ENCODE results near the gene ZNF749.

ZNF749 gene

GRCh38 chr19:57435062-57435978 lies at the start of gene ZNF749:
Gene ZNF749 (plus strand): TSS chr19:57435325. CDS start chr19:57435579, 254 bp downstream.
- peak; percentile 99 for DNase-seq

GRCh38 chr19:57389194-57389729 lies 45.9 kb upstream of the ZNF749 start:
- no peak for DNase-seq

GRCh38 chr19:57389730-57390598 lies 45.2 kb upstream of the ZNF749 start, which contains the start of gene ZNF548:
Gene ZNF548 (plus strand): TSS chr19:57389854. CDS start chr19:57390100, 246 bp downstream.
- DNase-seq: peak; percentile 99

- DNase-seq: no peak
These were observed 39.4 kb upstream of the ZNF749 start for GRCh38 chr19:57395710-57396109.

DNA sequence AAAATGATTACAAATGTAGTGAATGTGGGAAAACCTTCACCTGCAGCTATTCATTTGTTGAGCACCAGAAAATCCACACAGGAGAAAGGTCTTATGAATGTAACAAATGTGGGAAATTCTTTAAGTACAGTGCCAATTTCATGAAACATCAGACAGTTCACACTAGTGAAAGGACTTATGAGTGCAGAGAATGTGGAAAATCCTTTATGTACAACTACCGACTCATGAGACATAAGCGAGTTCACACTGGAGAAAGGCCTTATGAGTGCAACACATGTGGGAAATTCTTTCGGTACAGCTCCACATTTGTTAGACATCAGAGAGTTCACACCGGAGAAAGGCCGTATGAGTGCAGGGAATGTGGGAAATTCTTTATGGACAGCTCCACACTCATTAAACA lies 36.3 kb upstream of the ZNF749 start:
- DNase-seq: no peak

DNA sequence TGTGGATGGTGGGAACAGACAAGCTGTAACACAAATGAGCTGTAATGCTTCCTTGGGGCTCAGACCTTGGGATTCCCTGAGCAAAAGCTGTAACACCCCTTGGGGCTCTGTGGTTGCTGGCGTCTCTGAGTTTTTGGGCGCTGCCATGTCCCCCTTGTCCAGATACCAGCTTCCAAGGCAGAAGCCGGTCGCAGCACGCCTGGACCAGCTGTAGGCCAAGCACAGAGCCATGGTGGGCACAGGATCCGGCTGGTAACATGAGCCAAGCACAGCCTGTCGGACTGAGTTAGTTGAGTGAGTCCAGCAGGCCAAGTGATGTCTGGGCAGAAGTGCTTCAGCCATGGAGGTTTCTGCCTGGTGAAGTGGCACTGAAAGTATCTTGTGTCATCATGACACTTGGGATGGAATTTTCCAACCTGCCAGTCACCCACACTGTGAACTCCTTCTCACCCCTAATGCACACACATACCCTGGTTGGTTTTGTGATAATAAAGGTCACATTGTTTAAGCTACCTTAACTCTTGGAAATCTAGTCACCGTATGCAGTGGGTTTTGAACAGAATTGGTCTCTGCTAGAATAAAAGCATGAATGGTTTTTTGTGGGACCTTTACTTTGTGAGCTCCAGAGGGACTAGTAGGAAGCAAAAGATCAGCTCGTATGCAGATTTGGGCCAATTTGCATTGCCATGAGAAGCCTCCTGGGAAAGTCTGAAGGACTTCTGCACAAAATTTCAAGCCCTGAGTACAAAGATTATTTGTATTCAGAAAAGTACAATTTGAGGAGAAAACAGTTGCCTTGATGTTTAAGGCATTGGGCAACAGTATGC lies 31.2 kb upstream of the ZNF749 start:
- DNase-seq: no peak

- DNase-seq: peak; percentile 81
These were observed 28.5 kb upstream of the ZNF749 start for GRCh38 chr19:57406516-57407123.

GRCh38 chr19:57410877-57411671 lies 24.1 kb upstream of the ZNF749 start, which contains the start of gene ZNF17:
Gene ZNF17 (plus strand): TSS chr19:57411161. CDS start chr19:57413616, 2,455 bp downstream.
- peak; percentile 94 for DNase-seq

DNA sequence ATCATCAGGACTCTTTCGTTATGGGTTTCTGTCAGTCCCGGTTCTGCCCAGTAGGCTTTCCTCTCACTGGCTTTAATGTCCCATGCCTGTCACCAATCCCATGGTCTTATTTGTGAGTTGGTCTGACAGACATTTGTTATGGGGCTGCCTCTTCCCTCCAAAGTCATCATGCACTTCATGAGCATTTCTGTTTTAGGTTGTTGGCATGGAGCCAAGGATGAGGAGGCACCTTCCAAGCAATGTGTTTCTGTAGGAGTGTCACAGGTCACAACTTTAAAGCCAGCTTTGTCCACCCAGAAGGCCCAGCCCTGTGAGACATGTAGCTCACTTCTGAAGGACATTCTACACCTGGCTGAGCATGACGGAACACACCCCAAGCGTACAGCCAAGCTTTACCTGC lies 15.7 kb upstream of the ZNF749 start:
- no peak for DNase-seq

- no peak for DNase-seq
These were observed 14.1 kb upstream of the ZNF749 start for GRCh38 chr19:57421037-57421436.

DNA sequence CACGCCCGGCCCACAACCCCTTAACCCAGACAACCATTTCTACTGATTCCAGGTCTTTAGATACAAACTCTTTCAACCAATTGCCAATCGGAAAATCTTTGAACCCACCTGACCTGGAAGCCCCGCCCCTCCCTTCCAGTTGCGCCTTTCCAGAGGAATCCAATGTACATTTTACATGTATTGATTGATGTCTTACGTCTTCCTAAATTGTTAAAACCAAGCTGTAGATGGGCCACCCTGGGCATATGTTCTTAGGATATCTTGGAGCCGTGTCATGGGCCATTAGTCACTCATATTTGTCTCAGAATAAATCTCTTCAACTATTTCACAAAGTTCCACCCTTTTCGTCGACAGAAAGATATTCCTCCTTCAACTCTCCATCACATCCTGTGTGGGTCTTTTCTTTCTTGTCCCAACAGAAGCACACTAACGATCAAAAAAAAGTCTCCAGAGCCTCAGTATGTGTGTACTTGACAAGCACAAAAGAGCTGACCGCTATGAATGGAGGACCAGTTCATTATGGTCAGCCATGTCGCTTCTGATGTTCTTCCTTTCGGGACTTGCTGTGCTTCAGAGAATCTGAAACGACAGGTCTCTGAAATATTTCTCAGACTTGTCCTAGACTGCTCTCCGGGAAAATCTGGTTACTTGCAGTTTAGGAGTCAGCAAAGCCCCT lies 601 bp upstream of the ZNF749 start:
- no peak for DNase-seq

GRCh38 chr19:57436417-57436816 lies 1.3 kb downstream of the ZNF749 start:
- DNase-seq: no peak

DNA sequence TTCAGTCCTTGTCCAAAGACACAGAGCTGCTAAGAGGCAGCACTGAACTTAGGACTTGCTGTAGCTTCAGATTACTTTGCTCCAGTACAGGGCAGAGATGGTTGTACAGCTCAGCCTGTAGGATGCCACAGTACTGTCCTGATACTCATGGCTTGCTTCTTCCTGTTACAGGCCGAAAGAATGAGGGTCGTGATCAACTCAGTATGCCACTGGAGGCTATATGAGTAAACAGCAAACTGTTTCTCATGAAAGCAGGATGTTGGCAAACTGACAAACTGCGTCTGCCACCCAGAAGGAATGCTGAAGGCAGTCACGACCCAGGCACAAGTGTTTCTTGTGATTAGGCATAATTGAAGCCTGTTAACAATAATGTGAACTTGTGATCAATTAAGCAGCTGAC lies 2.8 kb downstream of the ZNF749 start:
- no peak for DNase-seq

GRCh38 chr19:57438925-57439324 lies 3.8 kb downstream of the ZNF749 start:
- no peak for DNase-seq

DNA sequence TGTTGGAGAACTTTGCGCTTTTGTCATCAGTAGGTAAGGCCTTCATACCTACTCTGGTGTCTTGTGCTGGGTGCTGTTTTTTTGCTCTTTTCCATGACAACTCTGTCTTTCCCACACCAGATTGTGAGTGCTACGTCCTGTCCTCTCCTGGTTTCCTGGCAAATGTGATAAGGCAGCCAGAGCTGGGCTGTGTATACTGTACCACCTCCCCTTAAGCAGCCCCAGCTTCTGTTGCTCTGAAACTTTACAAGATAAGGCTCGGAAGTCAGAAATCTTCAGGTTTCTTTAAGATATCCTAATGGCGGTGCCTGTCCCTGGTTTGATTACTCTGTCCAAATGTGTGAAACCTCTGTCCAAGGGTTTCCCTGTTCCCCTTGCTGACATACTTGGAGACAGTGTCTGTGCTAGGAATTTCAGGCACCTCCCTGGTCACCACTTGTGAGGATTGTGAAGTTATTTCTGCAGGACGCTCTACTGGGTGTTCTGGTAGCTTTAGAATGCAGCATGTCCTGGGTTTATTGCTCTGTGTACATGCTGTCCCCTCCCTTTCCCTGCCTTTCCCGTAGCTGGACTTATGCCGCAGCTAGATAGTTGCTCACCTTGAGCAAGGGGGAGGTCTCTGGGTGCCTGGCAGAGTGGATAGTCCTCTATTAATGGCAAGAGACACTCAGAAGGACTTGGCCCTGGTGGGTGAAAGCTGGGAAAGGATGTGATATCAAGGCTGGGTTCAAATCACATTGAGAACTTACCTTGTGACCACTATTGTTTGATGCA lies 7.0 kb downstream of the ZNF749 start:
- no peak for DNase-seq

- no peak for DNase-seq
These were observed 8.1 kb downstream of the ZNF749 start for GRCh38 chr19:57443121-57443696.

- DNase-seq: no peak
These were observed 17.2 kb downstream of the ZNF749 start for GRCh38 chr19:57452307-57452706.

- DNase-seq: peak; percentile 56
These were observed 30.7 kb downstream of the ZNF749 start for GRCh38 chr19:57465680-57466381.

Data from CD4-positive, alpha-beta T cell treated with Interleukin-17A for 1 hour (primary cell).